ENCODE measurements around the gene NPLOC4. TPM values are rescaled to one million over a fixed set of nuclear protein-coding genes. Genes with fewer than 3 reads are reported as not detected.

The NPLOC4 gene
- total RNA-seq, 1 experiment from 2014 or later: 208 TPM

GRCh38 chr17:81599719-81600486 lies 37.0 kb downstream of the NPLOC4 start:
- ChIA-PET POLR2A (ENCODE audit: unreplicated experiment) (interaction anchor here (0.6 kb wide), 1 partner anchor 36 kb away, joined by 3 read pairs; no protein-coding TSS in a partner anchor), CTCF (interaction anchor here (0.7 to 1.6 kb wide), 2 partner anchors 115 to 237 kb away, joined by 3 to 4 read pairs; no protein-coding TSS in a partner anchor)
- intact Hi-C loops (cut with micrococcal nuclease; ENCODE audit: unreplicated experiment): no loop called here
- peaks cover 11% of the 10 kb centered on the region for H3K36me3 ChIP-seq (ENCODE audit: low read depth)
- no peak overlapping the region for H2AFZ ChIP-seq
- H3K27me3 ChIP-seq (ENCODE audit: insufficient read depth, low read depth): no peaks in the 10 kb centered on the region
- peaks cover 20% of the 10 kb centered on the region for H3F3A ChIP-seq (ENCODE audit: insufficient read depth, low read depth)
- H3K4me2 ChIP-seq: no peak overlapping the region
- no peaks in the 10 kb centered on the region for H3K9me2 ChIP-seq (ENCODE audit: insufficient read depth)
- TF ChIP-seq CTCF (conservative IDR thresholded peaks at IDR 0.05) (no peak), EZH2 (IDR thresholded peaks at IDR 0.05; ENCODE audit: low read depth) (no peak)
- peaks cover 11% of the 10 kb centered on the region; the same call in 1 of the 2 replicates for H3K79me2 ChIP-seq (ENCODE audit: low read depth)
- H4K20me1 ChIP-seq (ENCODE audit: insufficient read depth): peaks cover 17% of the 10 kb centered on the region; the same call in 1 of the 2 replicates
- DNase-seq: no peak
- no peak overlapping the region for H3K27ac ChIP-seq
- H3K4me3 ChIP-seq: no peak overlapping the region
- H3K9me3 ChIP-seq (ENCODE audit: insufficient read depth, low read depth): no peaks in the 10 kb centered on the region
- H3K4me1 ChIP-seq (replicated peaks; ENCODE audit: insufficient read depth): no peaks in the 10 kb centered on the region
- BruUV-seq (replicated peaks): no TSS peak

- no peaks in the 10 kb centered on the region for H3K9me2 ChIP-seq (ENCODE audit: insufficient read depth)
- no TSS peak for BruUV-seq (replicated peaks)
- H3K4me1 ChIP-seq (replicated peaks; ENCODE audit: insufficient read depth): no peaks in the 10 kb centered on the region
- H3K36me3 ChIP-seq (ENCODE audit: low read depth): 0 out of 2 replicates have a peak, but pooled peaks cover 4% of the 10 kb centered on the region
- no peak for DNase-seq
- no peak overlapping the region for H2AFZ ChIP-seq
- CTCF ChIA-PET: no interaction called here
- H3K27ac ChIP-seq: no peak overlapping the region
- H3K9me3 ChIP-seq (ENCODE audit: insufficient read depth, low read depth): no peaks in the 10 kb centered on the region
- no peak for TF ChIP-seq EZH2 (IDR thresholded peaks at IDR 0.05; ENCODE audit: low read depth)
- no peak for TF ChIP-seq CTCF (conservative IDR thresholded peaks at IDR 0.05)
- H3K4me3 ChIP-seq: no peak overlapping the region
- intact Hi-C loops (cut with micrococcal nuclease; ENCODE audit: unreplicated experiment): no loop called here
- H3F3A ChIP-seq (ENCODE audit: insufficient read depth, low read depth): peaks cover 7% of the 10 kb centered on the region
- no peaks in the 10 kb centered on the region for H3K27me3 ChIP-seq (ENCODE audit: insufficient read depth, low read depth)
- no peaks in the 10 kb centered on the region for H3K79me2 ChIP-seq (ENCODE audit: low read depth)
- no peak overlapping the region for H3K4me2 ChIP-seq
- H4K20me1 ChIP-seq (ENCODE audit: insufficient read depth): peaks cover 11% of the 10 kb centered on the region
- POLR2A ChIA-PET (ENCODE audit: unreplicated experiment): no interaction called here
Observed at GRCh38 chr17:81593105-81593871, 43.6 kb downstream of the NPLOC4 start.

GRCh38 chr17:81591971-81592370 lies 44.9 kb downstream of the NPLOC4 start:
- peaks cover 11% of the 10 kb centered on the region for H4K20me1 ChIP-seq (ENCODE audit: insufficient read depth)
- no peaks in the 10 kb centered on the region for H3K27me3 ChIP-seq (ENCODE audit: insufficient read depth, low read depth)
- BruUV-seq (replicated peaks): no TSS peak
- no peaks in the 10 kb centered on the region for H3K9me2 ChIP-seq (ENCODE audit: insufficient read depth)
- no peak overlapping the region for H3K27ac ChIP-seq
- CTCF ChIA-PET: no interaction called here
- POLR2A ChIA-PET (ENCODE audit: unreplicated experiment): no interaction called here
- intact Hi-C loops (cut with micrococcal nuclease; ENCODE audit: unreplicated experiment): no loop called here
- 0 out of 2 replicates have a peak, but pooled peaks cover 4% of the 10 kb centered on the region for H3K36me3 ChIP-seq (ENCODE audit: low read depth)
- H3K4me3 ChIP-seq: no peak overlapping the region
- H3F3A ChIP-seq (ENCODE audit: insufficient read depth, low read depth): peaks cover 7% of the 10 kb centered on the region
- no peaks in the 10 kb centered on the region for H3K4me1 ChIP-seq (replicated peaks; ENCODE audit: insufficient read depth)
- no peak overlapping the region for H2AFZ ChIP-seq
- TF ChIP-seq CTCF (conservative IDR thresholded peaks at IDR 0.05) (no peak), EZH2 (IDR thresholded peaks at IDR 0.05; ENCODE audit: low read depth) (no peak)
- no peaks in the 10 kb centered on the region for H3K79me2 ChIP-seq (ENCODE audit: low read depth)
- no peaks in the 10 kb centered on the region for H3K9me3 ChIP-seq (ENCODE audit: insufficient read depth, low read depth)
- DNase-seq: no peak
- H3K4me2 ChIP-seq: no peak overlapping the region
